Measurements from ENCODE around the gene ZNF443. TPM values are rescaled to one million over a fixed set of nuclear protein-coding genes. Genes with fewer than 3 reads are reported as not detected.
A peak's percentile ranks its signal among the peaks of the same experiment; 100 is the strongest.
"Not testable (repeated sequence)": the region's sequence is repeated elsewhere in the genome, so short reads cannot be mapped to it uniquely, and the experiment has no call there.

ZNF443 gene
- polyA plus RNA-seq, 12 donors: 2.9 to 5.5 (median 4.1) TPM; not detected in 1

- no peak for DNase-seq
These were observed 15.5 kb downstream of the ZNF443 start for GRCh38 chr19:12425236-12425887.

GRCh38 chr19:12417273-12417672 is 23.5 kb downstream of the ZNF443 start:
- not testable (repeated sequence) for DNase-seq

GRCh38 chr19:12411893-12412292 is 28.9 kb downstream of the ZNF443 start:
- DNase-seq: no peak

GRCh38 chr19:12400633-12401502 is 40.0 kb downstream of the ZNF443 start, which contains the start of gene ZNF799:
Gene ZNF799, minus strand, starts transcription at chr19:12401271. Its CDS starts 201 bp downstream, at chr19:12401070.
- DNase-seq: peak; percentile 96

- DNase-seq: peak; percentile 7
These were observed 40.8 kb downstream of the ZNF443 start for GRCh38 chr19:12399901-12400632.

- DNase-seq: not testable (repeated sequence)
These were observed 49.7 kb downstream of the ZNF443 start for GRCh38 chr19:12391148-12391547.

- not testable (repeated sequence) for DNase-seq
These were observed 54.5 kb downstream of the ZNF443 start for GRCh38 chr19:12386365-12386764.

- DNase-seq: no peak
These were observed 60.4 kb downstream of the ZNF443 start for GRCh38 chr19:12380444-12380737.

- no peak for DNase-seq
These were observed 60.9 kb downstream of the ZNF443 start for GRCh38 chr19:12379732-12380443.

Other genes with a start within 250 kb of the ZNF443 start
- gene ZNF44, start 146.1 kb downstream of the ZNF443 start, polyA plus RNA-seq (ENCODE audit: insufficient read length in 12 of 12): 10 to 100 TPM in 7 of 12 donors, 1 to 10 TPM in 4, not detected in 1; 7.3 to 14.1 (median 10.9) TPM
- 1 to 10 TPM in 10 of 12 donors, not detected in 2; 1.3 to 3.9 (median 2.2) TPM for gene ZNF563, start 107.4 kb downstream of the ZNF443 start, polyA plus RNA-seq (ENCODE audit: insufficient read length in 12 of 12)
- 1 to 10 TPM in 10 of 12 donors, not detected in 2; 1.6 to 3.6 (median 2.7) TPM for gene ZNF442, start 75.3 kb downstream of the ZNF443 start, polyA plus RNA-seq (ENCODE audit: insufficient read length in 12 of 12)
- gene ZNF799, start 39.8 kb downstream of the ZNF443 start, polyA plus RNA-seq (ENCODE audit: insufficient read length in 12 of 12): 1 to 10 TPM in 10 of 12 donors, not detected in 2; 3.0 to 6.5 (median 4.4) TPM
- gene ZNF709, start 43.8 kb upstream of the ZNF443 start, polyA plus RNA-seq (ENCODE audit: insufficient read length in 12 of 12): 1 to 10 TPM in 10 of 12 donors, not detected in 2; 2.3 to 4.8 (median 3.3) TPM
- 1 to 10 TPM in 11 of 12 donors, not detected in 1; 4.2 to 7.1 (median 5.8) TPM for gene ZNF564, start 110.5 kb upstream of the ZNF443 start, polyA plus RNA-seq (ENCODE audit: insufficient read length in 12 of 12)
- gene ZNF490, start 169.8 kb upstream of the ZNF443 start, polyA plus RNA-seq (ENCODE audit: insufficient read length in 12 of 12): 1 to 10 TPM in 11 of 12 donors, not detected in 1; 2.1 to 4.9 (median 3.2) TPM
- gene ZNF791, start 169.9 kb upstream of the ZNF443 start, polyA plus RNA-seq (ENCODE audit: insufficient read length in 12 of 12): 10 to 100 TPM; 11.9 to 92.2 (median 13.7) TPM
- 10 to 100 TPM in 11 of 12 donors, not detected in 1; 21.6 to 53.9 (median 26.4) TPM for gene MAN2B1, start 225.7 kb upstream of the ZNF443 start, polyA plus RNA-seq (ENCODE audit: insufficient read length in 12 of 12)
- 10 to 100 TPM in 5 of 12 donors, 1 to 10 TPM in 6, not detected in 1; 6.7 to 16.7 (median 9.9) TPM for gene WDR83, start 225.8 kb upstream of the ZNF443 start, polyA plus RNA-seq (ENCODE audit: insufficient read length in 12 of 12)
- 10 to 100 TPM in 11 of 12 donors, not detected in 1; 51.6 to 79.8 (median 62.6) TPM for gene DHPS, start 240.9 kb upstream of the ZNF443 start, polyA plus RNA-seq (ENCODE audit: insufficient read length in 12 of 12)
- under 1 TPM in 2 of 12 donors, not detected in 10; 0.46 to 0.98 TPM for gene GNG14, start 247.0 kb upstream of the ZNF443 start, polyA plus RNA-seq (ENCODE audit: insufficient read length in 12 of 12)